ENCODE measurements around the gene DNMT1.

- no peak for TF ChIP-seq GATA3 (IDR thresholded peaks at IDR 0.05; ENCODE audit: low read depth, low read length)
- no peak for TF ChIP-seq GATA2 (IDR thresholded peaks at IDR 0.05; ENCODE audit: low read depth, low read length)
These were observed at the start of gene DNMT1 for GRCh38 chr19:10194500-10195198.
